ENCODE data around the gene RAB24. TPM values are rescaled to one million over a fixed set of nuclear protein-coding genes. Genes with fewer than 3 reads are reported as not detected.

RAB24 gene
- total and polyA plus RNA-seq, 4 donors: 15.5 to 58.9 (median 39.0) TPM

- no peak overlapping the region for H3K27ac ChIP-seq (ENCODE audit: low read depth, low read length)
- no peaks in the 10 kb centered on the region for H3K27me3 ChIP-seq (ENCODE audit: control insufficient read depth, insufficient read depth, low read length)
- H3K4me1 ChIP-seq (ENCODE audit: control insufficient read depth, insufficient read depth, low read length): no peaks in the 10 kb centered on the region
- WGBS (ENCODE audit: insufficient coverage): 89% methylated on average over 14 of the region's 15 CpGs
- H3K36me3 ChIP-seq (ENCODE audit: control insufficient read depth, insufficient read depth, low read length): peaks cover 97% of the 10 kb centered on the region
- no peak for DNase-seq (ENCODE audit: low read depth in 4 of 6, low spot score in 6 of 6)
- no peak overlapping the region for H3K4me3 ChIP-seq (ENCODE audit: low read depth, low read length)
- H3K9me3 ChIP-seq (ENCODE audit: control insufficient read depth, insufficient read depth, low read length): no peaks in the 10 kb centered on the region
These were observed 30.6 kb upstream of the RAB24 start for GRCh38 chr5:177334155-177334551.

- WGBS (ENCODE audit: insufficient coverage): 91% methylated on average over 11 of the region's 16 CpGs
- H3K36me3 ChIP-seq (ENCODE audit: control insufficient read depth, insufficient read depth, low read length): peaks cover 94% of the 10 kb centered on the region
These were observed 30.1 kb upstream of the RAB24 start for GRCh38 chr5:177333420-177334154.

GRCh38 chr5:177332896-177333260 is 29.4 kb upstream of the RAB24 start:
- H3K27ac ChIP-seq (ENCODE audit: low read depth, low read length): no peak overlapping the region
- H3K4me1 ChIP-seq (ENCODE audit: control insufficient read depth, insufficient read depth, low read length): no peaks in the 10 kb centered on the region
- H3K9me3 ChIP-seq (ENCODE audit: control insufficient read depth, insufficient read depth, low read length): no peaks in the 10 kb centered on the region
- 94% methylated on average over 13 of the region's 13 CpGs for WGBS (ENCODE audit: insufficient coverage)
- H3K27me3 ChIP-seq (ENCODE audit: control insufficient read depth, insufficient read depth, low read length): no peaks in the 10 kb centered on the region
- DNase-seq (ENCODE audit: low read depth in 4 of 6, low spot score in 6 of 6): no peak
- no peak overlapping the region for H3K4me3 ChIP-seq (ENCODE audit: low read depth, low read length)
- H3K36me3 ChIP-seq (ENCODE audit: control insufficient read depth, insufficient read depth, low read length): peaks cover 94% of the 10 kb centered on the region

More at GRCh38 chr5:177333420-177334154, 30.1 kb upstream of the RAB24 start:
- Histone ChIP-seq H3K4me3 (ENCODE audit: low read depth, low read length) (no peak overlapping the region), H3K9me3 (ENCODE audit: control insufficient read depth, insufficient read depth, low read length) (no peaks in the 10 kb centered on the region), H3K4me1 (ENCODE audit: control insufficient read depth, insufficient read depth, low read length) (no peaks in the 10 kb centered on the region), H3K27me3 (ENCODE audit: control insufficient read depth, insufficient read depth, low read length) (no peaks in the 10 kb centered on the region), H3K27ac (ENCODE audit: low read depth, low read length) (no peak overlapping the region)
- no peak for DNase-seq (ENCODE audit: low read depth in 4 of 6, low spot score in 6 of 6)

GRCh38 chr5:177332031-177332895 is 28.7 kb upstream of the RAB24 start:
- no peak overlapping the region for H3K4me3 ChIP-seq (ENCODE audit: low read depth, low read length)

GRCh38 chr5:177330991-177331842 is 27.7 kb upstream of the RAB24 start:
- H3K9me3 ChIP-seq (ENCODE audit: control insufficient read depth, insufficient read depth, low read length): no peaks in the 10 kb centered on the region
- H3K4me1 ChIP-seq (ENCODE audit: control insufficient read depth, insufficient read depth, low read length): no peaks in the 10 kb centered on the region
- H3K4me3 ChIP-seq (ENCODE audit: low read depth, low read length): no peak overlapping the region
- no peaks in the 10 kb centered on the region for H3K27me3 ChIP-seq (ENCODE audit: control insufficient read depth, insufficient read depth, low read length)
- H3K36me3 ChIP-seq (ENCODE audit: control insufficient read depth, insufficient read depth, low read length): peaks cover 78% of the 10 kb centered on the region
- WGBS (ENCODE audit: insufficient coverage): 89% methylated on average over 25 of the region's 27 CpGs
- no peak overlapping the region for H3K27ac ChIP-seq (ENCODE audit: low read depth, low read length)
- DNase-seq (ENCODE audit: low read depth in 4 of 6, low spot score in 6 of 6): no peak

More at GRCh38 chr5:177332031-177332895, 28.7 kb upstream of the RAB24 start:
- DNase-seq (ENCODE audit: low read depth in 4 of 6, low spot score in 6 of 6): no peak
- Histone ChIP-seq H3K27ac (ENCODE audit: low read depth, low read length) (no peak overlapping the region), H3K27me3 (ENCODE audit: control insufficient read depth, insufficient read depth, low read length) (no peaks in the 10 kb centered on the region), H3K4me1 (ENCODE audit: control insufficient read depth, insufficient read depth, low read length) (no peaks in the 10 kb centered on the region), H3K36me3 (ENCODE audit: control insufficient read depth, insufficient read depth, low read length) (peaks cover 88% of the 10 kb centered on the region), H3K9me3 (ENCODE audit: control insufficient read depth, insufficient read depth, low read length) (no peaks in the 10 kb centered on the region)
- WGBS (ENCODE audit: insufficient coverage): 88% methylated on average over 35 of the region's 35 CpGs

- DNase-seq (ENCODE audit: low read depth in 4 of 6, low spot score in 6 of 6): no peak
- Histone ChIP-seq H3K27me3 (ENCODE audit: control insufficient read depth, insufficient read depth, low read length) (no peaks in the 10 kb centered on the region), H3K36me3 (ENCODE audit: control insufficient read depth, insufficient read depth, low read length) (peaks cover 64% of the 10 kb centered on the region), H3K4me3 (ENCODE audit: low read depth, low read length) (no peak overlapping the region), H3K9me3 (ENCODE audit: control insufficient read depth, insufficient read depth, low read length) (no peaks in the 10 kb centered on the region), H3K27ac (ENCODE audit: low read depth, low read length) (no peak overlapping the region), H3K4me1 (ENCODE audit: control insufficient read depth, insufficient read depth, low read length) (no peaks in the 10 kb centered on the region)
- WGBS (ENCODE audit: insufficient coverage): 78% methylated on average over 6 of the region's 6 CpGs
These were observed 26.4 kb upstream of the RAB24 start for GRCh38 chr5:177329883-177330282.

- peaks cover 59% of the 10 kb centered on the region for H3K36me3 ChIP-seq (ENCODE audit: control insufficient read depth, insufficient read depth, low read length)
- WGBS (ENCODE audit: insufficient coverage): 99% methylated on average over 11 of the region's 19 CpGs
- H3K27me3 ChIP-seq (ENCODE audit: control insufficient read depth, insufficient read depth, low read length): no peaks in the 10 kb centered on the region
- no peak for DNase-seq (ENCODE audit: low read depth in 4 of 6, low spot score in 6 of 6)
- no peak overlapping the region for H3K4me3 ChIP-seq (ENCODE audit: low read depth, low read length)
- H3K4me1 ChIP-seq (ENCODE audit: control insufficient read depth, insufficient read depth, low read length): no peaks in the 10 kb centered on the region
- H3K27ac ChIP-seq (ENCODE audit: low read depth, low read length): no peak overlapping the region
- H3K9me3 ChIP-seq (ENCODE audit: control insufficient read depth, insufficient read depth, low read length): no peaks in the 10 kb centered on the region
These were observed 25.2 kb upstream of the RAB24 start for GRCh38 chr5:177328545-177329231.

- Histone ChIP-seq H3K36me3 (ENCODE audit: control insufficient read depth, insufficient read depth, low read length) (peaks cover 52% of the 10 kb centered on the region), H3K27ac (ENCODE audit: low read depth, low read length) (no peak overlapping the region), H3K27me3 (ENCODE audit: control insufficient read depth, insufficient read depth, low read length) (no peaks in the 10 kb centered on the region), H3K9me3 (ENCODE audit: control insufficient read depth, insufficient read depth, low read length) (no peaks in the 10 kb centered on the region), H3K4me1 (ENCODE audit: control insufficient read depth, insufficient read depth, low read length) (no peaks in the 10 kb centered on the region), H3K4me3 (ENCODE audit: low read depth, low read length) (no peak overlapping the region)
- no peak for DNase-seq (ENCODE audit: low read depth in 4 of 6, low spot score in 6 of 6)
- WGBS (ENCODE audit: insufficient coverage): 90% methylated on average over 24 of the region's 28 CpGs
These were observed 24.3 kb upstream of the RAB24 start for GRCh38 chr5:177327539-177328522.

Measured in spinal cord (tissue), 10 donors.